ENCODE data around the gene CNEP1R1.

The CNEP1R1 gene

DNA sequence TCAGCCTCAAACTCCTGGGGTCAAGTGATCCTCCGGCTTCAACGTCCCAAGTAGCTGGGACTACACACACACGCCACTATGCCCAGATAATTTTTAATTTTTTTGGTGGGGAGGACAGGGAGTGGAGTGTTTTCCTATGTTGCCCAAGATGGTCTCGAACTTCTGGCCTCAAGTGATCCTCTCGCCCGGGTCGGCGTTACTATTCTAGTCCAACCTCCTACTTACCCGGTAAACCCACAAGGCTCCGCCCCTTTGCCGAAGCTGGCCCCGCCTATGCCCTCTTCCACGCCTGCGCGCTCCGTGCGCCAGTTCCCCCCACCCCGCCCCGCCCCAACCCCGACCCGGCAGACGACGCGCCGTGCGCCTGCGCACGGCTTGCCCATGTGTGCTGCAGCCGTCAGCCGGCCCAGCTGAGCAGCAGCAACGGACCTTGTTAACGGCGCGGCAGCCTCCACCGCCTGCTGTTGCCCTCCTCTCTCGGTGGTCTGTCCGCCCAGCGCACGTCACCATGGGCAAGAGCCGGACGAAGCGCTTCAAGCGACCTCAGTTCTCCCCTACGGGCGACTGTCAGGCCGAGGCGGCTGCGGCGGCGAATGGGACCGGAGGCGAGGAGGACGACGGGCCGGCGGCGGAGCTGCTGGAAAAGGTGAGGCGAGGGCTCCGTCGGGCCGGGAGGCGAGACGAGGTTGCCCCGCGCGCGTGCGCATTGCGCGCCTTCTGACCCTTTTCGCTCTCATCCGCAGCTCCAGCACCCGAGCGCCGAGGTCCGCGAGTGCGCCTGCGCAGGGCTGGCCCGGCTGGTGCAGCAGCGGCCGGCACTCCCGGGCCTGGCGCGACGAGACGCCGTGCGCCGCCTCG is 40.8 kb downstream of the CNEP1R1 start, which contains the start of gene HEATR3:
Gene HEATR3, plus strand, starts transcription at position 347 of the 858 bp plus-strand sequence. Its CDS starts 162 bp downstream, at position 509.
- peak; percentile 98 for DNase-seq (ENCODE audit: low spot score)

DNA sequence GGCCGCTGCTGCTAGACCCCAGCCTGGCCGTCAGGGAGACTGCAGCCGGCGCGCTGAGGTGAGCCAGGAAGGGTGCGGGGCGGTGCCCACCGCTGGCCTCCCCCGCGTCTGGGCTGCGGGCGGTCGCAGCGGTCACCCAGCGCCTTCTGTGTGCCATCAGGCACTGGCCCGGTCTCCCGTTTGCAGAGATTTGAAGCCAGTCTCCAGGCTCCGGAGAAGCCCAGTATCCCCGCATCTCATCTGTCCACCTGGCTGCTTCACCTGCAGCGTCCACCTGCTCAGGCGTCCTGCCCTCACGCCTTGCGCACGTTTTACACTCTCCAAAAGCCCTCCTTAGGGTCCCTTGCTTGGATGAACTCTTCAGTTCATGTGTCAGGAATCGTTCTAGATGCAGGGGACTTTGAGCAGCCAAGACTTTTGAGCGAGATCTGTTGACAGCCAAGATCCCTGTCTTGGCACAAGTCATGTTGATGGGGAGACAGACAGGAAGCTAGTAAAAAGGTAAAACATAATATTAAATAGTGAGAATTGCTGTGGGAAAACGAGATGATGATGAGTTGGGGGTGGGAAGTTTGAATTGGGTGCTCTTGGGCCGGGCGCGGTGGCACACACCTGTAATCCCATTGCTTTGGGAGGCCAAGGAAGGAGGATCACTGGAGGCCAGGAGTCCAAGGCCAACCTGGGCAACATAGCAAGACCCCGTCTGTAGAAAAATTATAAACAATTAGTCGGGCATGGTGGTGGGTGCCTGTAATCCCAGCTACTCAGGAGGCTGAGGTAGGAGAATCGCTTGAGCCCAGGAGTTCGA is 41.7 kb downstream of the CNEP1R1 start:
- DNase-seq (ENCODE audit: low spot score), result no peak

DNA sequence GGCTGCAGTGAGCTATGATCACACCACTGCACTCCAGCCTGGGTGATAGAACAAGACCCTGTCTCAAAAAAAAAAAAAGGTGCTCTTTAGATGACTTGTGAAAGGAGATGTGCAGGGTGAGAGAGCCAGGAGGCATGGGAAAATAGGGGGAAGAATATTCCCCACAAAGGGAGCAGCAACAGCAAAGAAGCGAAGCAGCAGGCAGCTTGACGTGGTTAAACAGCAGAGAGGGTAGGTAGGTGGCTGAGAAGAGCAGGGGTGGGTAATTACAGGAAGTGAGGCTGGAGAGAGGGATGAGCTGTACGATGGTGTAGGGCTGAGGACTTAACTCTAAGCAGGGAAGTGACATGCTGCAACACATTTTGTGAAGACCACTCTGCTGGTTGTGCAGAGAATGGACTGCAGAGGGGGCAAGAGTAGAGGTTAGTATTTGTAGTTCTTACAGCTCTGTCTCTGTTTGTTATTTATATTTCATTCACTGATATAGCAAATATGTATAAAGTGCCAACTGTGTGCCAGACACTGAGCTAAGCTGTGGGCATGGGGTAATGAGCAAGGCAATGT is 42.3 kb downstream of the CNEP1R1 start:
- DNase-seq (ENCODE audit: low spot score), result peak; percentile 45

GRCh38 chr16:50068550-50068949 is 43.5 kb downstream of the CNEP1R1 start:
- DNase-seq (ENCODE audit: low spot score), result no peak

GRCh38 chr16:50069060-50069459 is 44.0 kb downstream of the CNEP1R1 start:
- DNase-seq (ENCODE audit: low spot score), result no peak

GRCh38 chr16:50071075-50071671 is 46.1 kb downstream of the CNEP1R1 start:
- DNase-seq (ENCODE audit: low spot score), result no peak

- no peak for DNase-seq (ENCODE audit: low spot score)
Observed at GRCh38 chr16:50072730-50073129, 47.7 kb downstream of the CNEP1R1 start.

- no peak for DNase-seq (ENCODE audit: low spot score)
Observed at GRCh38 chr16:50079397-50080140, 54.5 kb downstream of the CNEP1R1 start.

DNA sequence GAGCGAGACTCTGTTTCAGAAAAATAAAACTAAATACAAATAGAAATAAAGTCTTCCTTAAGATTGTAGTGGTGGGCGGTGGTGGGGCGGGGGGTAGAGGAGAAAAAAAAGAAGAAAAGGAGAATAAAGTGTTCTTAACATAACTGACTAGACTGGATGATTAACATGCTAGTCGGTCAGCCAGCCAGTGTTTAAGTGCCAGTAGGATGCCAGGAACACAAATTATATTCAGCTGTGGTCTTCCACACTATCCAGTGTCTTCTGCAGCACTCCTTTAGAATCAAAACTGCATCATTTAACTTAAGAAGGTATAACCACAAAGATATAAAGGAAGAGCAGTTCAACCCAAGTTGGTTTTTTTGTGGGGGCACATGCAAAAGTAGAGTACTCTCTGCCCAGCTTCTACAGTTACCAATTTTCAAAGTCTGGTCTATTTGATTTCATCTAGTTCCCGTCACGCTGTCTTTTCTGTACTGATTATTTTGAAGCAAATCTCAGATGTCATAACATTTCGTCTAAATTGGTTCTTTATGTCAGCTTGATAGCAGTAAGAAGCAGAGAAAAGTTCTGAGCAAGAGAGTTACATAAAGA is 56.5 kb downstream of the CNEP1R1 start:
- no peak for DNase-seq (ENCODE audit: low spot score)

GRCh38 chr16:50083996-50084395 is 59.0 kb downstream of the CNEP1R1 start:
- DNase-seq (ENCODE audit: low spot score), result no peak

DNA sequence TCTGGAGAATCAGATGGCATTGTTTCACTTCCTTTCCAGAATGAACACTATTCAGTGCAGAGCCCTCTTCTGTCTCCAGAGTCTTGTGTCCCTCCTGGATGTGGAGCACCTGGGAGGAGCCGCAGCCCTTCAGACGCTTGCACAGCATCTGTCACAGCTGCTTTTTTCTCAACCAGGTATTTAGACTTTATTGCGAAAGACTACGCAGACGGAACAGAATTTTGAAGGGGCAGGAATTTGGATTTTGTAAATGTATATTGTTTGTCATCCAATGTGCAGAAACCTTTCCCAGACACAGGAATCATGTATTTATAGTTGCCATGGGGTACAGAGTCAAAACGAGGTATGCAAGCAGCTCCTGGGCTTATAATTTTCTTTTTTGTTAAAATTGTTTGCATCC is 61.2 kb downstream of the CNEP1R1 start:
- DNase-seq (ENCODE audit: low spot score), result no peak

Data from AG08395 (cell line).